GM18909 (cell line): ENCODE data around the gene COL11A2.
"Not testable (repeated sequence)": the region's sequence is repeated elsewhere in the genome, so short reads cannot be mapped to it uniquely, and the experiment has no call there.

Experiments
- ATAC-seq: cut with Tn5 transposase; IDR thresholded peaks from one replicate; pipeline ENCODE4 v1.9.1; 2021; ENCODE audit warnings: mild to moderate bottlenecking; ENCODE audit not compliant: unreplicated experiment, poor library complexity

COL11A2 gene

GRCh38 chr6:33161354-33162331 is 30.6 kb downstream of the COL11A2 start:
- ATAC-seq, result peak; percentile 66

- ATAC-seq, result no peak
These were observed 31.4 kb downstream of the COL11A2 start for GRCh38 chr6:33160728-33161344.

GRCh38 chr6:33160096-33160495 is 32.2 kb downstream of the COL11A2 start:
- no peak for ATAC-seq

GRCh38 chr6:33156964-33157363 is 35.3 kb downstream of the COL11A2 start:
- ATAC-seq, result no peak

- no peak for ATAC-seq
These were observed 35.7 kb downstream of the COL11A2 start for GRCh38 chr6:33156561-33156960.

GRCh38 chr6:33154349-33154748 is 37.9 kb downstream of the COL11A2 start:
- no peak for ATAC-seq

- no peak for ATAC-seq
These were observed 41.2 kb downstream of the COL11A2 start for GRCh38 chr6:33151050-33151449.

- not testable (repeated sequence) for ATAC-seq
These were observed 41.7 kb downstream of the COL11A2 start for GRCh38 chr6:33150560-33150959.

- no peak for ATAC-seq
These were observed 44.2 kb downstream of the COL11A2 start for GRCh38 chr6:33147807-33148666.

- ATAC-seq, result no peak
These were observed 47.9 kb downstream of the COL11A2 start for GRCh38 chr6:33144373-33144772.

GRCh38 chr6:33143113-33143770 is 49.0 kb downstream of the COL11A2 start:
- ATAC-seq, result no peak

GRCh38 chr6:33142501-33143070 is 49.7 kb downstream of the COL11A2 start:
- no peak for ATAC-seq

GRCh38 chr6:33140556-33140955 is 51.7 kb downstream of the COL11A2 start:
- no peak for ATAC-seq

- no peak for ATAC-seq
These were observed 52.6 kb downstream of the COL11A2 start for GRCh38 chr6:33139596-33140206.

- ATAC-seq, result no peak
These were observed 55.9 kb downstream of the COL11A2 start for GRCh38 chr6:33136310-33136900.

GRCh38 chr6:33132081-33132524 is 60.2 kb downstream of the COL11A2 start:
- ATAC-seq, result no peak

- no peak for ATAC-seq
These were observed 63.9 kb downstream of the COL11A2 start for GRCh38 chr6:33128318-33128717.

GRCh38 chr6:33126101-33126714 is 66.1 kb downstream of the COL11A2 start:
- no peak for ATAC-seq
